Embryonic facial prominence (tissue), 1 donor: ENCODE data around the gene ST8SIA2.

ENCODE experiments used
- DNase-seq: peaks from one replicate; pipeline ENCODE4 v3.0.0-alpha.2; 2016; ENCODE audit errors: extremely low spot score

ST8SIA2 gene, protein sequence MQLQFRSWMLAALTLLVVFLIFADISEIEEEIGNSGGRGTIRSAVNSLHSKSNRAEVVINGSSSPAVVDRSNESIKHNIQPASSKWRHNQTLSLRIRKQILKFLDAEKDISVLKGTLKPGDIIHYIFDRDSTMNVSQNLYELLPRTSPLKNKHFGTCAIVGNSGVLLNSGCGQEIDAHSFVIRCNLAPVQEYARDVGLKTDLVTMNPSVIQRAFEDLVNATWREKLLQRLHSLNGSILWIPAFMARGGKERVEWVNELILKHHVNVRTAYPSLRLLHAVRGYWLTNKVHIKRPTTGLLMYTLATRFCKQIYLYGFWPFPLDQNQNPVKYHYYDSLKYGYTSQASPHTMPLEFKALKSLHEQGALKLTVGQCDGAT

DNA sequence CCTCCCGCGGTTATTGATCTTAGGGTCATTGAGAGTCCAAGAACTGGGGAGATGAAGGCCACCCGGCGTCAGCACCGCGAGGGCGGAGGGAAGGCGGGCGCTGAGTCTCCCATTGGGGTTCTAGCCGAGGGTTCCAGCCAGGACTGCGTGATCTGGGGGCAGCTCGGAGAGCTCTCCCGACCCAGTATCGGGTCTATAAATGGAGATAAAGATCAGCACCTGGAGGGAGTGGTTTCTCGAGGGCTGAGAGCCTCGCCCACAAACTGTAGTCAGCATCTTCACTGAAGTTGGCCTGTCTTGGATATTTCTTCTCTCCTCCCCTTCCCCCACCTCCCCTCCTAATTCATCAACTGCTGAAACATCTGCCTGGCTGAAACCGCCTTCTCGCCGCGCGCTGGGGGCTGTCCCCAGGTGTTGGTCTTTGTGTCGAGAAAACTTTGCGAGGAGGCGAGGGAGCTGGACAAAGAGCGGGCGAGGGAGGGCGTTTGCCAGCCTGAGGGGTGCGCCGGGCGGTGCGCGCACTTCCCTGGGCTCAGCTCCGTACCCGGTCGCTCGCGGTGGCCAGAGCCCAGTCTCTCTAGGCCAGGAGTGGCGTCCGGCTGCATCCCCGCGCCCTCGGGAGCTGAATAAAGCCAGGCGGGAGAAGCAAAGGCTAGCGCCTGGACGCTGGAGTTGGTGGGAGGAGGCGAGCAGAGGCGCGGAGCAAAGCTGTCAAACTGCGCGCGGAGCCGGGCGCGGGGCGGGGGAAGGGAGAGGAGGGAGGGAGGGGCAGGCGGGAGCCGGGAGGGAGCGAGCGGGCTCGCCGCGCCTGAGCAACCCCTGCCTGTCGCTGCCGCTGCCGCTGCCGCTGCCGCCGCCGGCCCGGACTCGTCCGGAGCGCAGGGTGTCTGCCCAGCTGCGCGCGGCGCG lies at the start of gene ST8SIA2:
TSS of gene ST8SIA2 (plus strand) at position 811 of the 909 bp plus-strand sequence. CDS start 184 bp downstream, outside the sequence.
- no peak for DNase-seq

DNA sequence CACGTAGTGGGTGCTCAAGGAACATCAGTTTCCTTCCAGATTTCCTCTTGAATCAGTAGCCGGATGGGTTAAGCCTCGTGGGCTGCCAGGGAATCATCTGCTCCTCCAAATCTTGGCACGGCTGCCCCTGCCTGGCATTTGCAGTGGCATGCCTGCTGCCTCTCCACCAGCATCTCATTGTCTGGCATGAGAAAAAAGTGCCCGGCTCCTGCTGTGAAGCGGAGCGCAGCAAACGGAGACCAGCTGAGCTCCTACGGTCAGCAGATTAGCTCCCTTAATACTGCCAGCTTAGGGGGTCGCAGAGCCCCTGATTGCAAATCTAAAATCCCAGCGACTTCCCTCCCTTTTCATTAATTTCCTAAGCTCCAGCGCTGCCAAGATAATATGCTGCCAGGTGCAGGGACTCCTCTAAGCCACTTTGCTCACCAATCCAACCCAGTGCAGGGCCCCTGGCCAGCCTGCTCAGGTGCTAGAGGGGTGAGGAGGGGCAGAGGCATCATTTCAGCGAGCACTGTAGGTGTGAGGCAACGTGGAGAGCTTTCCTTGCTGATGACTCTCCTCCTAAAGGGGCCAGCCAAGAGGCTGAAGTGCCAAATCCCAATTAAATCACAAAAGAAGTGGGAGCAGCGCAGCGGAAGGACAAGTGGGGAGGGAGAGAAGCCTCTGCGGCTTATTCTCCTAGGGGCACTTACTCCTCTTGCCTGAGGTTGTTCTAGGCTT lies 49.6 kb upstream of the ST8SIA2 start:
- DNase-seq, result no peak

DNA sequence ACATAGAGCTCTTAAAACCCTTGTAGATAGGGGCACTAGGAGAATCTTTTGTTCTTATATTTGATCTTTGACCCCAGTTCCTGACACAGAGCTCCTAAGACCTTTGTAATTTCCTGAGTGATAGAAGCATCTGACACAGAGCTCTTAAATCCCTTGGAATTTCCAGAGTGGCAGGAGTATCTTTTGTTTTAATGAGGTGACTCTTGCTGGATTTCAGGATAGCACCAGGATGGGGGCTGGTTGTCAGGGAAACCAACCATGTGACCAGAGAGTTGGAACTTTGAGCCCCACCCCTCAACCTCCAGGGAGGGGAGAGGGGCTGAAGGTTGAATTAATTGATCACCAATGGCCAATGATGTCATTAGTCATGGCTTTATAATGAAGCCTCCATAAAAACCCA lies 47.6 kb upstream of the ST8SIA2 start:
- no peak for DNase-seq

DNA sequence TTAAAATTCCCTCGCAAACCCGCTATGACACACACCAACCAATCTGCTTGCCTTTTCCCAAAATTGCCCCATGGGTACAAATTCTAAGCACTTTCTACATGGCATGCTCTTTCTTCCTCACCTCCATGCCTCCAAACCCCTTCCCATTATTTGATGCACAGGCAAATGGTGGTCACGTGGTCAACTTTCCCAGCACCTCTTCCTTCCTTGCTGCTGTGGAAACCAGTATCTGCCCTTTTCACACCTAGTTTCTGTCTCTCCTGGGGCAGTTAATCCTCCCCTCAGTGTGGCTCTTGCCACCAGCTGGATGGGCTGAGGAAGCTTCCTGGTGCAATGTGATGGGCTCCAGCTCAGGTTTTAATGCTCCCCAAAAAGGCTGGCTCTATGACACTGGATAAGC lies 38.4 kb upstream of the ST8SIA2 start:
- DNase-seq, result no peak

DNA sequence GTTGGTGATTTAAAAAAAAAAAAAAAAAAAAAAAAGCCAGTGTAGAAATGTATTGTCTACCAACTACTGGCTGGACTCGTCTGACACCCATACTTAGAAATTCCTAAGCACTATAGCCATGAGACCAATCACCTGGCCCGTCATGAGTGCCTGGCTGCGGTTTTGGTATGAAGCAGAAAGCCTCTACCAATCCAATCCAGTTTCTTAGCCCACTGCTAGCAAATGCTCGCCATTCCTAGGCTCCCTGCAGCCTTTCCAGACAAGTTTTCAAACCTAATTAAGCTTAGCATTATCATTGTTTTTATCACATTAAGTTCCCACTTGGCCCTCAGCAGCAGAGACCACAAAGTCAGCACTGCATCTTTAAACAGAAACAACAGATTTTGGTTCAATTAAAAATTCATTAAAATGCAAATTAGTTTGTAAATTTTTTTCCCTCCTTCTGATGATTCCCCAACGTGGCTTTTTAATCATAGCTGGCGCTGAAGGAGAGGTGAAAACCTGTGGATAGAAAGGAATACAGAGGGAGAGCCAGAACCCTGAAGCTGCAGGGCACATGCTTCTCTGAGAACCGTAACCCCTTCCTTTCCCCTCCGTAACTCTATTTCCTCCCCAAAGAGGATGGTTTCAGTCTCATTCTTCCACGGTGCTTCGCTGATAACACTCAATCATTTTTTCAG lies 32.2 kb upstream of the ST8SIA2 start:
- DNase-seq, result no peak

DNA sequence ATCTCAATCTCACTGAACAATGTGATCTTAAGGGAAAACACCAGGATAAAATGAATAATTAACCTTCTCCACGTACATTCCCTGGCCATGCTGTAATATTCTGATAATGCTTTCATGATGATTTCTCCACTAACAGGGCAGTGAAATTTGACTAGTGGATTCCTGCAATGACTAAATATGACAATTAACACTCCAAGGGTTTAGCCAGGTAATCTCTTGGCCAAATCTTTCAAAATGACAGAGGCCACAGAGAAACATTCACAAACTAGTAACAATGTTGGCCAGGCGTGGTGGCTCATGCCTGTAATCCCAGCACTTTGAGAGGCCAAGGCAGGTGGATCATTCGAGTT lies 31.7 kb upstream of the ST8SIA2 start:
- no peak for DNase-seq

DNA sequence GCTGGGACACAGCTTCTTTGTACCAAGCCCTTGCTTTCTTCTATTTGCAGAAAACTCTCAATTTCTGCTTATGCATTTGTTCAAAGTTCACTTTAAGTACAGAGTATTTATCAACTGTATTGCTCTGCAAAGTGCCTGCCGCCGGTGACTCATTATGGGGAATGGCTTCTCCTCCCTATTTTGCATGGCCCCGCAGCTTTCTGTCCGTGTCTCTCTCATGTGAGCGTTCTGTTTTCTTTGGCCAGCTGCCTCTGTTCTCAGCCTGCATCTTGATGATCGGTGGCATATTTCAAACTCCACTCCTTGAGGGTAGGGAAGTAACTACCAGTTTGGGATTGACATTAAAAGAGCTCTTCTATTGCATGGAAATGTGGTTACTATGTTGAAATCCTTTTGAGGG lies 28.6 kb upstream of the ST8SIA2 start:
- DNase-seq, result no peak

DNA sequence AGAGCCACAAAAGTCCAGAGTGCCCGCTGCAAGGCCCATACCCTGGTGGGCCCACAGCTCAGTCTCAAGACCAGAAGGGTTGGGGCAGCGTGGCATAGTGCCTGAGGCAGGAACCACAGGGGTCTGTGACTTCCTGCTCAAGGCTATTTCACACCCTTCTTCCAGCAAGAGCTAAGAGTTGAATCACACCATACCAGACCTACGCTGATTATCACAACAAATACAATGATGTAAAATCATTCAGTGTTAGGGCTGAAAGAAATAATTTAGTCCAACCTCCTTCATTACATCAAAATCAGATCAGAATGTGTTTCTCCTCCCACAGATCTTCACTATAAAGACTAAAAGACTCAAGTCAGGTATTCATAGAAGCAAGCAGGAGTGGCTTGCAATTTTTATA lies 27.8 kb upstream of the ST8SIA2 start:
- DNase-seq, result no peak

DNA sequence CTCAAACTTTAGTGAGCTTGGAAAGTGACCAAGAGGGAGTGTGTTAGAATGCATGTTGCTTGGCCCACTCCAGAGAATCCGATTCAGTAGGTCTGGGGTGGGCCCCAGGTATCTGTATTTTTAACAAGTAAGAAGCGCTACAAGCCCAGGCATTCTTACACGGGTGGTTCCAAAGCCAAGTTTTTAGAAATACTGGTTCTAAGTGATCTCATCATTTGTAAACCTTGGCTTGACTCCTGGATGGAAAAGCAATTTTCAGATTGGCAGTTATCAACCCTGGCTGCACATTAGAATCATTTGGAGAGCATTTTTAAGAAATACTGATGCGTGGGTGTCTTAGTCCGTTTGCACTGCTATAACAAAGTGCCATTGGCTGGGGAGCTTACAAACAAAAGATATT lies 27.3 kb upstream of the ST8SIA2 start:
- DNase-seq, result no peak

DNA sequence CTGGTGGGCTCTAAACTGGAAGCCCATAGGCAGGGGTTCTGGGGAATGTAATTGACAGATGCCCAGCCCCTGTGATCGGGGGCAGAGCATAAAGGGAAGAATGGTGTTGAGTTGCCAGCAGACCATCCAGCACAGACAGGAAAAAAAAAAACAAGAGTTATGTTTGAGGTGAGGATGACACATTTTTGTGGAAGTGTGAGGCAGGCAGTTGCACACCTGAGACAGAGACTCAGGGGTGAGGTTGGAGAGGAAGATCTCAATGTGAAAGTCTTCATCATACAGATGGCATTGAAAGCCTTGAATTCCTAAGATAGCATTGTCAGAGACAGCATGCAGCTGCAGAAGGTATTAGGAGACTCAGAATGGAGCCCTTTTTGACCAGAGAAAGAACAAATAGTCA lies 18.6 kb upstream of the ST8SIA2 start:
- no peak for DNase-seq

DNA sequence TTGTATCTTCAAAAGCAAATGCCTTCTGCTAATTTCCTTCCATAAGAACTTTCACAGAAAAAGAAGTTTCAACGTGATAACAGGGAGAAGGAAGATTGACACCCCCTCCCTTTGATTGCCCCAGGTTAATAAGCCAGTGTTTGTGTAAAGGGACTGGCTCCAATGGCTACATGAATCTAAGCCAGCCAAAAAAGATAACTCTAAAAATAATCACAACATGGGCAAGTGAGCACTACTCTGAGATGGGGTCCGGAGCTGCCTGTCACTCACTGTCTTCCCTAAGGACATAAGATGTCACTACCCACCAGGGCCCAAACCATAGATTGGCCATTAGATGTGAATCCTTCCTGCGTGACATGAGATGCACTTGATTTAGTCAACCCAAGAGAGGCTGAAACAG lies 17.6 kb upstream of the ST8SIA2 start:
- no peak for DNase-seq

DNA sequence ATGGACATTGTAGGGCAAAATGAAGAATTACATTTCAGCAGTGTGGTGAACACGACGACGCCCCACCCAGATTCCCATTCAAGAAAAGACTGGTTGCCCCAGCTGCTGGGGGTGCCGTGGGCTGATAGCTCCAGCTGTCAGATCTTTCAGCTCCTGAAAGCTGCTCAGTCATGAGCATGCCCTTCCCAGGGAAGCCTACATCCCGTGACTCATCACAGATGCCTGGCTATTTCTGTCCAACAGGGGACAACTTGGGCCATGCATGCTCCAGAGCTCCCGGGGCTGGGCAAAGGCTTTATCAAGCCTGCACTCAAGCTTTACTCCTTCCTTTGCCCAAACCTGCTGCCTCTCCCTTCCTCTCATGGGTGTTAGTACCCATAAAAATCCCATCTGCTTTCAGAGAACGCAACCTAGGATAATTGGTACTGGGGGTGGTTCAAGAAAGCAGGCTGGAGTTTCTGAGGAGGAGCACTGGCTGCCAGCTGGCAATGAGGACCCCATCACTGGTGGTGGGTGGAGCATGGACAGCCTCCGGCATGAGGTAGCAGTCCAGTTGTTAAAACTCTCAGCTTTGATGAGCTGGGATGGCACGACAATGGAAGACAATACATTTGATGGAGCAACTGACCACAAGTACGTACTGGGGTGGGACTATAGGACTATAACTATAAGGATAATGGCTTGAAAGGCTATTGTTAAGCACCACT lies 16.4 kb upstream of the ST8SIA2 start:
- no peak for DNase-seq

DNA sequence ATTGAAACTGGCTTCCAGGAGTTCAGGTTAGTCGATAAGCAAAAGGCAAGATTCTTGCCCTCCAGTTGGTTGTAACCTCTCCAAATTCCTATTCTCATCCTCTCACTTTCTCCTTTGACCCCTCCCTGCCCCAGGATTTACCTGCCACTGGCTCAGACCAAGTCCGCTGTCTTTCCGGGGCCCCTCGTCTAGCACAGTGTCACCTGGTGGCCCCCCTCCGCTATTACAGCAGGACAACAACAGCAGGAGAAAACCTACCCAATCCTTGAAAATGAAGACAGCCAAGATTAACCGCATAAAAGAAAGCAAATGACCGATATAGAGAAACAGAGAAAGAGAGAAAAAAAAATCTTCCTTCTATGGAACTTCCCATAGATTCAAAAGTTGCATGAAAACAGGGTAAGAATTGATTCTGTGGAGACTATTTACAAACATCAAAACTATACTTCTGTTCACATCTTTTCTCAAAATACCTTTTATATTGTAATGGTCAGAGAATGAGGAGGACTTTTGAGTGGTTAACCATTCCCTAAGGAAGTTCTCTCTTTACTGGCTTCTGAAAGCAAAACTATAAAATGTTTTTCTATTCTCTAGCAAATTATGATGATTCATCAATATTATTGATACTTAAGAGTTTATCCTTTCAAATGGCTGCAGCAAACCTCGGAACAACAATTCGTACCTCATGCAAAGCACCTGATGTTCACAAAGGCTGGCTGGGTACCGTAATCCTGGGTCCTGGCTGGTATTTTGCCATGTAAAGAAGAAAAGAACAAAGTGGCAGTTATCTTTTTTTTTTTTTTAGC lies 10.0 kb upstream of the ST8SIA2 start:
- no peak for DNase-seq

DNA sequence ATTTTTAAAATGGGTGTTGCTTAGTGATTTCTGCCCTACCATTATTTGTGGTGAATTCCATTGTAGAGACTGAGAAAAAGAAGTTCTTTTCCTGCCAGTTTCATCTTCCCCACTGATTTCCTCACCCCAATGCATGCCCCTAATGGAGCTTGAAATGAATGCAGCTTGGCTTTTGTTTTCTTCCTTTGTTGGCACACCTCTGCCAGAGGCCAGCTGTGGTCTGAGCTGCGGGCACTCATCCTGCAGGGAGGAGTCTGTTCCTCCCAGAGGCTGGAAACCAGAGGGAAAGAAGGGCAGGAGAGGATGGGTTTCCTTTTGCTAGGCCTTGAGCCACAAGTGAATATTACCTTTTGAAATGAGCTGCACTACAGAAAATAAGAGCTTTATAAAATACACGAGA lies 9.3 kb upstream of the ST8SIA2 start:
- DNase-seq, result no peak

DNA sequence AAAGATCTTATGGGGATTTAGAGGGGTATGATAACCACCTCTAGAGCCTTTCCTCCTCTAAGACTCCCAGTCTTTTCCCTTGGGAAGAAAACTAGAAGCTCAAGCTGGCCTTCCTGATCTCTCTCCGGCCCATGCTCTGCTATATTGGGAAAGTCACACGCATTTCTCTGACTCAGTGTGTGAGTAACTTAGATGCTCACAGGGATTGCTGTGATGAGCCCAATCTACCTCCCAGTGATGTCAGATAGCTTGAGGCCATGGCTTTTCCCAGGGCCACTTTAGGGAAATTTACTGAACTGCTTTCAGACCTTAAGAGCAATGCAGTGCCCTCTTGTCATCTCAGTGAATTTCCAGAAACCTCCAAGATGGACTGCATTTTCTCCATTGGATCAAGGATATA lies 8.6 kb upstream of the ST8SIA2 start:
- DNase-seq, result no peak

DNA sequence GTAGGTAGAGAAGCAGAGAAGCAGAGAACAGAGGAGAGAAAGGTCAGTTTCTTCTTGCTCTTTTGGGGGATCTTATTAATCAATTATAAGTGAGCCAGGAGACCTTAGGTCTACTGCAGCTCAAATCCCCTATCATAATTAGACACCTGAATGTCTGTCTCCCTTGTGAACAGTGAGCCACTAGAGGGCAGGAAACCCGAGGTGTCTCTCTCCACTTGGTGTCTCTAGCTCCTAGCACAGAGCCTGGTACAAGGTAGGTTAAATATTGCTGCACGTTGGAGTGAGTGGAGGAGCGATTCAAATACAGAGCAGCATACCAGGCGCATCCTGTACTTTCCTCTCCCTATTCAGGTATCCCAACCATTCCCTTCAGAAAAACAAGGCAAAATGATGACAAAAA lies 2.0 kb upstream of the ST8SIA2 start:
- DNase-seq, result no peak

DNA sequence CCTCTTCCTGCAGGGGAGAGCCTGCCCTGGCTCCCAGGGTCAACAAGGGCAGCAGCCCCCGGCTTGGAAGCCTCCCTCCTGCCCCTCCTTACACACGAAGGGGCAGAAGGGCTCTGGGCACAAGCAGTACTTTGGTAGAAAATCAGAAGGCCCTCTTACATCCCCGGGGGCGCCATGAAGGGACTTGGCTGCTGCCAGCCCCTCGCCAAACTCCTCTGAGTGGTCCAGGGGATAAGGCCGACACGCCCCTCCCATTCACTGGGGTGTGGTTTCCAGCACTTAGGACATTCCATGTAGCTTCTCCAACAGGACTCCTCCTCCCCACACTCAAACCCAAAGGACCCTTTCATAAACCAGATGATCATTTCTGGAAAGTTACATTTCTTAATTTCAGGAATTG lies 1.2 kb upstream of the ST8SIA2 start:
- DNase-seq, result no peak

DNA sequence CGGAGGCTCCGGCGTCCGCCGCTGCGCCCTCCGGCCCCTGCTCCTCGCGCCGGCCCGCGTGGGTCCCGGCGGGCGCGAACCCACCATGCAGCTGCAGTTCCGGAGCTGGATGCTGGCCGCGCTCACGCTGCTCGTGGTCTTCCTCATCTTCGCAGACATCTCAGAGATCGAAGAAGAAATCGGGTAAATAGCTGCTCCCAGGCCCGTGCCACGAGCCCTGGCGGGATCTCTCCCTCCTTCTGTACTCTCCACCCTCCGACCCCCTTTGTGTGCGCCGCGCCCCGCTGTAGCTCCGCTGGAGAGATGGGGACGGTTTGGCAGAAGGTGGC lies 263 bp downstream of the ST8SIA2 start:
- no peak for DNase-seq

DNA sequence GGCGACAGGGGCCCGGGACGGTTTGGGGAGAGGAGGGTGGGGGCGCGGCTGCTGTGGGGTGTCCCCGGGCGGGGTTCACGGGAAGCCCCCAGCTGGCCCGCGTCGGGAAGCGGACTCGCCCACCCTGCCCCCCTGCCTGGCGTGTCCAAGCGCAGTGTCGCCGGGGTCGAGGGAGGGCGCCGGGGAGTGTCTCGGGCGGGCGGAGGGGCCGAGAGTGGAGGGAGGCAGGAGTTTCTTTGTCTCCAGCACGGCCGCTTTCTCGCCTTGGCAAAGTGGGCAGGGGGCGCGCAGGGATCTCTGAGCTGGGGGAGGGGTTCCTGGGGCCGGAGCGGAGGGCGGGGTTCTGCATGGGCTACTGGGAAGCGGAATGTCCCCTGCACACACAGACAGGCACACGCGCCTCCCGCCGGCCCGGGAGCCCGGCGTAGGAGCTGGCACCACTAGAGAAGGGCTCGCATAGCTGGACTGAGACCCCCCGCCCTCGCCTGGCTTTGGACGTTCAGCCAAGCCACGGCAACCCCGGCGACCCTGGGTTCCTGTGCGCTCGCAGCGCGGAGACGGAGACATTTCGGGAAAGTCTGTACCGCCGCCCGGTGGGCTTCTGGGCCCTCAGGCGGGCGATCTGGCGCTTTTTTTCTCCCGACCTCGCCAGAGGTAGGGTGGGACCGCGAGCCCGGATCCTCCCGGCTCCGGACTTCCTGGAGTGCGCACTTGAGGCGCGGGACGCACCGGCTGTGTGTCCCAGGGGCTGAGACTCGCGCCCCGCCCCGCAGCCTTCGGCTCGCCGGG lies 822 bp downstream of the ST8SIA2 start:
- no peak for DNase-seq
